GM19328 (cell line): ENCODE data around the gene CRY2.
"Not testable (repeated sequence)": the region's sequence is repeated elsewhere in the genome, so short reads cannot be mapped to it uniquely, and the experiment has no call there.

Experiments used
- ATAC-seq: cut with Tn5 transposase; IDR thresholded peaks from one replicate; pipeline ENCODE4 v1.9.1; 2021; ENCODE audit warnings: mild to moderate bottlenecking, moderate library complexity; ENCODE audit not compliant: unreplicated experiment

CRY2 gene

DNA sequence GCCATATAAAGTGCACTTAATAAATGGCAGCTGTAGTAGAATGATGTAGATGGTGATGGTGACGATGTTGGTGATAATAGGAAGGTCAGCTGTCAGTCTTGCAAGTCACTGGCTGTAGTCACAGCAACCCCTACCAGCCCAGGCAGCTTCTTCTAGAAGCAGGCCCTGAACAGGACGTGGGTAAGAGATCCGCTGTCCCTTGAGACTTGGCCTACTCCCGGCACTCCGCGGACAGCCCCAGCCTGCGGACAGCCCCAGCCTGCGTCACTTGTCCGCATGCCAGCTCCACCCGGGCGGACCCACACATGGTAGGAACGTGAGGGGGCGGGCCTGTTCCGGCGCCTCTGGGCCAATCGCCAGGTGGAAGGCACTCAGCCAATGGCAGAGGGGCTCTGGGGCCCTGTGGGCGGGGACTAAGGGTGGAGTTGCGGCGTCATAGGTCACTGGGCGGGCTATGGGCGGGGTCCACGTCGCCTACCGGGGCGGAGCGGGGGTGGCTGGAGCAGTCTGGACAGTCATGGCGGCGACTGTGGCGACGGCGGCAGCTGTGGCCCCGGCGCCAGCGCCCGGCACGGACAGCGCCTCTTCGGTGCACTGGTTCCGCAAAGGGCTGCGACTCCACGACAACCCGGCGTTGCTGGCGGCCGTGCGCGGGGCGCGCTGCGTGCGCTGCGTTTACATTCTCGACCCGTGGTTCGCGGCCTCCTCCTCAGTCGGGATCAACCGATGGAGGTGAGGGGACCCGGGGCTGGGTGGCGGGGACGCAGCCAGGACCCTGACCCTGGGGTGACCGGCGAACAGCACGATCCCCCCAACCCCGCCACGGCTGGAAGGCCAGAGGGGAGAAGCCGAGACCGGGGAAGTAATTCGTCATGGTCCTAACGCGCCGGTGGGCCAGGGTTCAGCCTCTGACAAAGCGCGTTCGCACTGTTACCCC is at the start of gene CRY2:
Gene CRY2 (plus strand): TSS at position 502 of the 937 bp plus-strand sequence. CDS start 16 bp downstream, at position 518.
- ATAC-seq: peak; percentile 92

DNA sequence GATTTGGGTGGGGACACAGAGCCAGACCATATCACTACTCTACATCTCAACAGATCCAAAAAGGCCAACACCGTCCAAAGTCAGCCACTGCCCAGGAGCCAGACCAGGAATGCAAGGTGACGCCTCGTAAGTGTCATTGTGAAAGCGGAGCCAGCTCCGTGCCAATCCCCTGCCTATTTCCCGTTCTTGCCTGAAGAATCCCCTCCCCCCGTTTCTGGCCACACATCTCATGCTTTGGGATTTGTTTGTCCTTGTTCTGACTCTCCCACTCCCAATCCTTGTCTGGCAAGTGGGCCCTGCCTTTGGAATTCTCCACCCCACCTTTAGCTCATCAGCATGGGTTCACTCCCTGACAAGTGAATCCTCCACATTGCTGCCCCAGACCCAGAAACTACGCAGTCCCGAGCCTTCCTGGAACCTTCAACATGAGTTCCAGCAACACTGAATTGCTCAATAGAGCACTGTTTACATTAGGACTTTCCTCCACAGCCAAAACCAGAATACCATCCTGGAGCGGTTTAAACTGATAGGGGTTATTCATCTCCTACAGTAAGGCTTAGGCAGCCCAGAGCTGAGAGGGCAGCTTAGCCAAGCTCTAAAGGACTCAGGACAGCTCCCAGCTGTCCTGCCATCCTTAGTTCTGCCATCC is 48.4 kb upstream of the CRY2 start:
- ATAC-seq: no peak

DNA sequence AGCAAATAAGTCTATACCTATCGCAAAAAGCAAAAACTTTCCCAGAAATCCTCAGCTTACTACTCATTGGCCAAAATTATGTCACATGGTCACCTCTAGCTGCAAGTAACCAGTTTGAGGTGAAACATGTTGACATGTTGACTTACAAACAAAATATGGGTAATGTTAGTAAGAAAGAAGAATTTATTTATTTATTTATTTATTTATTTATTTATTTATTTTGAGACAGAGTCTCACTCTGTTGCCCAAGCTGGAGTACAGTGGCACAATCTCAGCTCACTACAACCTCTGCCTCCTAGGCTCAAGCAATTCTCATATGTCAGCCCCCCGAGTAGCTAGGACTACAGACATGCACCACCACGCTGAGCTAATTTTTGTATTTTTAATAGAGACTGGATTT is 47.7 kb upstream of the CRY2 start:
- ATAC-seq: no peak

DNA sequence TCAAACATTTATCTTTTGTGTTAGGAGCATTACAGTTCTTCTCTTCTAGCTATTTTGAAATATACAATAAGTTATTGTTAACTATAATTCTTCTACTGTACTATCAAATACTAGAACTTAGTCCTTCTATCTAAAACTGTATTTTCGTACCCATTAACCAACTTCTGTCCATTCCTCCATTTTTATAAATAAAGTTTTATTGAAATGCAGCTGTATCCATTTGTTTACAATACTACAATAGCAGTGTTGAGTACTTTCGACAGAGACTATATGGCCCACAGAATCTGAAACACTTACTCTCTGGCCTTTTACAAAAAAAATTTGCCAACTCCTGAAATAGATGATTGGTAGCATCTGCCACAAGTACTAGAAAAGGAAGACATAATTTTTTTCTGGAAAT is 47.0 kb upstream of the CRY2 start:
- no peak for ATAC-seq

DNA sequence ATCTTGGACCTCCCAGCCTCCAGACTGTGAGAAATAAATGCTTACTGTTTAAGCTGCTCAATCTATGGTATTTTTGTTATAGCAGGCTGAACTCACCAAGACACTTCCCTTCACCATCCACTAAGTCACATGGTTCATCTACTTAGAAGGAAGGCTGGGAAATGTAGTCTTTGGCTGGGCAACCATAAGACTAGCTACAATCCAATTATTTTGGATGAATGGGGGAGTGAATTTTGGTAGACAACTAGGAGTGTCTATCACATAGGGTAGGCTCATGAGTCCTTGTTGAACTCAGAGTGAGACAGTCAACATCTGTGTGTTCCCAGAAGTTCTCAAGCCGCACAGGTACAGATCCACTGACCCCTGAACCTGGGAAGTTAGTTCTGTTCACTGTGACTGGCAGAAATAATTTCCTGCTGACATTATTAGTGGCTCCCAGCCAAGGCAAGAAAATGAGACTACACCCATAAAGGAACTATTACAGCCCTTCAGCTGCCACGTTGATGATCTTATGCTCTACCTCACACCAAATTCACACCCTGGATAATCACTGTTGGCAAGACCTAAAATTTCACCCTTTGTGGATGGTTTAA is 45.5 kb upstream of the CRY2 start:
- no peak for ATAC-seq

DNA sequence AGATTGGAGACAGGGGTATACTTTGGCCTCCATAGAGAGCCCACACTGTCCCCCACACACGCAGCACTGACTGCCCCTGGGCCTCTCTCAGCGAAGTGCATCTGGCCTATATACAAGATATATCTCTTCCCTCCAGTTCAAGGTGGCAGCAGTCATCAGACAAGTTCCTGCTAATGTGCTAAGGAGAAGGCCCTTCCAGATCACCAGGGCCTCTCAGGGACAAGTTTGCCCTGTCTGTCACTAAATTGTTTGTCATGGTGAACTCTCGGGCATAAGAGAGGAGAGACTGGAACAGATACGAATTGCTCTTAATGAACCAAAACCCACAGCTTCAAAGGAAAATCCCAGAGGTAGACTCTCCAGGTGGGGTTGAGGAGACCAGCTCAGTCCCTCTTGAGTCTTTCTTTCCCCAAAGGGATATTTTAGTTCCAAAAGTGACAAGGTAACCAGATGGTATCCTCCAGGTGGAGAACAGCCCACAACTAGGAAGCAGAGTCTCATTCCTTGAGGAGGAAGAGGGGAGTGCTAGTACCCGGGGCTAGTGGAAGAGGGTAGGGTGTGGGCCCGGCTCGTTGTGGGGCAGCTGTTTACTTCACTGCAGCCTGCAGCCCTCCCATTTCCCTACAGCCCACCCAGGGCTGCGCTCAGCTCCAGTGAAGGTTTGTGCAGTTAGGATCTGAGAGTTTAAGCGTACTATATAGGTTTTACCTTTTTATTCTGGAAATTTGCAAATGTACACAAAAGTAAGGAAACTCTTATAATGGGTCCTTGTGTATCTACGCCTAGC is 44.6 kb upstream of the CRY2 start:
- ATAC-seq: no peak

DNA sequence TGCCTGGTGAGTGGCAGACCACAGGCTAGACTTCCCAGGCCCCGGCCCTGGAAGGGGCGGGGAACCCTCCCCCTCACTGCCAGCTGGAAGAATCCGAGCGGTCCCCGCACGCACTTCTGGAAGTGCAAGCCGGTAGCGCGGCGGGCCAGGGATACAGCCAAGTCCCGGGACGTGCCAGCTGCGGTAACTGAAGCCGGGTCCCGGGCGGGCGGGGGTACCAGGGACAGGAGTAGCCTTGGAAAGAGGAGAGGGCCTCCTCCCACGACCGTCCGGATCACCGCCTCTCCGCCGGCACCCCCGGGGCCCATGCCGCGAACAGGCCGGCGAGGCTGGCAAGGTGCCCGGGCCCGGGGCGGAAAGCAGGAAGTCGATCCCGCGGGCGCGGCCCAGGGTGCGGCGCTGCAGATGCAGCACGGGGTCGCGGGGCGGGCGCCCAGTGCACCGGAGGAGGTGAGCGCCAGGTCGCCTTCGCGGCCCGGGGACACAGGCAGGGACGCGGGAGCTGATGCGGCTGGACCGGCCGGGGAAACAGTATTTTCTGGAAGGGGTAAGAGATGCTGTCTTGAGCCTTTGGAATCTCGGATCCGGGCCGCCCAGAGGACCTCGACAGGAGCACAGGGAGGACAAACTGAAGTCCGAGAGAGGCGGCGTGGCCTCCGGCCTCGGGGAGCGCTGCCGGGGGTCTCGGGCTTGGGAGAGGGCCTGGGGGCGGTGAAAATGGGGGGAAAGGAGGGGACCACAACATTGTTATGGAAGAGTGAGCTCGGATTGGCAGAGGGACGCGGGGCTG is 43.1 kb upstream of the CRY2 start:
- no peak for ATAC-seq

DNA sequence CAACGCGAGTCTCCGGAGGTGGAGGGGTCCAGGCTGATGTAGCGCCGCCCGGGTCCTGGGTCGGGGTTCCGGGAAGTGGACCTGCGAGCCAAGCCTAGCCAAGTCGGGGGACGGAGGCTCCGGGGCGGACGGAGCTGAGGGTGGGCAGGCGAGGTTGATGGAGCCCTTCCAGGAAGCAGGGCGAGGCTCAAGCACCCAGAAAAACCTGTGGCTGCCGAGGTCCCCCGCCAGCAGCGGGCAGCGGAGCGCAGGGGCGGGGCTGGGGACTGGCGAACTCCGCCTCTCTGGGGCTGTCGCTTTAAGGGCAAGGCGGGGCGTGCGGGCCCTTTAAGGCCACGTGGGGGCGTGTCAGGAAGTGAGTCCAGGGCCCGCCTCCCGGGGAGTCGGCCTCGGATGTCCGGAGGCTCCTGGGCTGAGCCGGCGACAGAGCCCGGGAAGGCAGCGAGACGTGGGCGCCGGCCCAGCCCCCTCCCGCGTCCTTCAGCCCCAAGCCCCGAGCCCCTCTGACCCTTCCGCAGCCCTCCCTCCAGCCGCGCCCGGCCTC is 42.4 kb upstream of the CRY2 start, which contains the start of gene SLC35C1:
Gene SLC35C1 (plus strand): TSS at position 389 of the 544 bp plus-strand sequence. CDS start 653 bp downstream, outside the sequence.
- peak; percentile 95 for ATAC-seq

DNA sequence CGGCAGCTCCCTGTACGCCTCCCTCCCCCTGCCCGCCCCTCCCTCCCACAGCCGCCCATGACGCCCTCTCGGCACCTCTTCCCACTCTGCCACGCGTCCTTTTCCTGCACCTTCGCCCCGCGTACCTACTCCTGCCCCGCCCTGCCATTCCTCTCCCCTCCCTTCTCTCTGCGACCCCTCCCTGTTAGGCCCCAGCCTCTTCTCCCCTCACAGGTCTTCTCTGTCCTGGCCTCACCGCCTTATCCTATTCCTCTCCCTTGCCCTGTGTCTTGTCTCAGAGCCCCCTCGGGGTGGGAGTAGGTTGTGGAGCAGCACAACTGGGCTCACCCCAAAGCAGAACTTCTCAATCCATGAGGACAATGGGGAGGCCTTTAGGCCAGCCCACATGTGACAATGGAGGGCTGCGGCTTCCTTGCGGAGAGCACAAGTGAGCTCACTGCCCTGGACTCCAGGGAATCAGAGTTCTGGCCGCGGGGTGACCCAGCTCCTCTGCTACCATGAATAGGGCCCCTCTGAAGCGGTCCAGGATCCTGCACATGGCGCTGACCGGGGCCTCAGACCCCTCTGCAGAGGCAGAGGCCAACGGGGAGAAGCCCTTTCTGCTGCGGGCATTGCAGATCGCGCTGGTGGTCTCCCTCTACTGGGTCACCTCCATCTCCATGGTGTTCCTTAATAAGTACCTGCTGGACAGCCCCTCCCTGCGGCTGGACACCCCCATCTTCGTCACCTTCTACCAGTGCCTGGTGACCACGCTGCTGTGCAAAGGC is 41.8 kb upstream of the CRY2 start:
- ATAC-seq: peak; percentile 23

DNA sequence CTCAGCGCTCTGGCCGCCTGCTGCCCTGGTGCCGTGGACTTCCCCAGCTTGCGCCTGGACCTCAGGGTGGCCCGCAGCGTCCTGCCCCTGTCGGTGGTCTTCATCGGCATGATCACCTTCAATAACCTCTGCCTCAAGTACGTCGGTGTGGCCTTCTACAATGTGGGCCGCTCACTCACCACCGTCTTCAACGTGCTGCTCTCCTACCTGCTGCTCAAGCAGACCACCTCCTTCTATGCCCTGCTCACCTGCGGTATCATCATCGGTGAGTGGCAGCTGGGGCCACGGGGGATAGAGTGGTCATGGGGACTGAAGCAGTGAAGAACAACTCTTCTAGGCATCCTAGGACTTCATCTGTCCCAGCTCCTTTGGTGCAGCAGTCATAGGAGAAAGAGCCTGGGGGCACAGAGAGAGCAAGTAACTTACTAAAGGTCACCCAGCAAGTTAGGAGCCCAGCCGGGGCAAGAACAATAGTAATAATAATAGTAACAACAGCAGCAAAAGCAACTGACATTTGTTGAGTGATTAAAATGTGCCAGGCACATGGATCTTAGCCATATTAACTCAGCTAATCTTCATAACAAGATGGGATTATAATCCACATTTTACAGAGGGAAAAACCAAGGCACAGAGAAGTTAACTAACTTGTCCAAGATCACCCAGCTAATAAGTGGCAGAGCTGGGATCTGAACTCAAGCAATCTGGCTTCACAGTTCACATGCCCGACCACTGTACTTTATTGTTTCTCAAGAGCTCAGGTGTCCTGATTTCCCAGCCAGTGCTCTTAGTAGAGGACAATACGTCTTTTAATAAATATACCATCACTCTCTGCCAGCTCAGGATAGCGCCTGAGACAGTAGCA is 41.0 kb upstream of the CRY2 start:
- no peak for ATAC-seq

DNA sequence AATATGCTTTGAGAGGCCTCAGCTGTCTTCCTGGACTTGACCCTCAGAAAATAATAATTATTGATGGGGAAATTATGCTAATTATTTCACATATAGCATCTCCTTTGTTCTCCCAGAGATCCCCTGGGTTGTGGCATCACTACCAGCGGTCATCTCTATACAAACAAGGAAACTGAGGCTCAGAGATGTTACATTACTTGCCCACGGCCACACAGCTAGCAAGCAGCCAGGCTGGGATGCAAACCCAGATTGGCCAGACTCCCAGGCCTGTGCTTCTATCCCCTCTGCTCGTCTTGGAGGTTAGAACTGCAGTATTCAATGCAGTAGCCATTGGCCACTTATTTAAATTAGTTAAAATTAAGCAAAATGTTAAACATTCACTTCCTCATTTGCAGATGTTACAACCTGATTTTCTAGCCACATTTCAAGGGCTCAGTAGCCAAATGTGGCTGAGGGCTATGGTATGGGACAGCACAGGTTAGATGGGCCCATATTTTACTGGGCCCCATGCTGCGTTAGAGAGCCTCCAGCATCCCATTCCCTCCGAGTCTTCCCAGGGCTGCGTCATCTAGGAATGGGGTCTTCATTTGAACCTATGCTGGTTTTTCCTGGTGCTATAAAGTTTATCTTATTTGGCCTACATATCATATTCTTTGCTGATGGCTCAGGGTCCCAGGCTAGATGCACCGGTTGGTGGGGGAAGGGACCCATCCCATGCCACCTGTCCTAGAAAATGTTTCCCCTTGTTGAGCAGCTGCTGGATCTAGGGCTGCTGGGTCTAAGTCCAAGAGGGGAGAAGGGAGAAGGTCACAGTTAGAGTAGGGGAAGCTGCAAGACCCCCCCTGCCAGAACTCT is 40.1 kb upstream of the CRY2 start:
- ATAC-seq: no peak

DNA sequence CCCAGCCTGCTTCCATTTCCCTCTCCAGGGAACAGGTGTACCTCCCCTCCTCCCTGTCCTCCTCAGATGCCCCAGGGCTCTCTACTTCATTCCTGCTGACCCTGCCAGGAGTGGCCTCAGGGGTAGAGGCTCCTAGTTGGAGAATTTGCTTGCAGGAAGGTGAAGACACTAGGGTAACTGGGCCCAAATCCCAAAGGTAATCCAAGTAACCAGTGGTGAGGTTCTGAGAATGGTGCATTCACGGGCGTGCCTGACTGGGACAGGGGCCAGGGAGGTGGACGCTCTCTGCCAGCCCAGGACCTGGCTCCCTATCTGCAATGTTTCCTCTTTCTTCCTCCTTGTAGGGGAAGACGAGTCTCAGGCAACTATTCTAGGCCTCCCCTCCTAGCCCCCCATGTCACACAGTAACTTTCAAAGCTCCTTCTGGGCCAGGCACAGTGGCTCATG is 39.5 kb upstream of the CRY2 start:
- ATAC-seq: no peak

DNA sequence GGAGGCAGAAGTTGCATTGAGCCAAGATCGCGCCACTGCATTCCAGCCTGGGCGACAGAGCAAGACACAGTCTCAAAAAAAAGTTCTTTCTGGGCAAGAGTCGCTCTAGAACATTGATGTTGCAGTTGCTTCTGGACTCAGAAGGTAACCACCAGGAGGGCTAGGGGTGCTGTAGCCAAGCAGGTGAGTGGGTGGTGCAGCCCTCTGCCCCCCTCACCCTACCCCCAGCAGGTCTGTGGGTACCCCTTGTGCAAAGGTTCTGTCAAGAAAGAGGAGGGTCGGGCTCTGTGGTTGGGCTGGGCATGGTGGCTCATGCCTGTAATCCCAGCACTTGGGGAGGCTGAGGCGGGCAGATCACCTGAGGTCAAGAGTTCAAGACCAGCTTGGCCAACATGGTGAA is 38.8 kb upstream of the CRY2 start:
- ATAC-seq: not testable (repeated sequence)

DNA sequence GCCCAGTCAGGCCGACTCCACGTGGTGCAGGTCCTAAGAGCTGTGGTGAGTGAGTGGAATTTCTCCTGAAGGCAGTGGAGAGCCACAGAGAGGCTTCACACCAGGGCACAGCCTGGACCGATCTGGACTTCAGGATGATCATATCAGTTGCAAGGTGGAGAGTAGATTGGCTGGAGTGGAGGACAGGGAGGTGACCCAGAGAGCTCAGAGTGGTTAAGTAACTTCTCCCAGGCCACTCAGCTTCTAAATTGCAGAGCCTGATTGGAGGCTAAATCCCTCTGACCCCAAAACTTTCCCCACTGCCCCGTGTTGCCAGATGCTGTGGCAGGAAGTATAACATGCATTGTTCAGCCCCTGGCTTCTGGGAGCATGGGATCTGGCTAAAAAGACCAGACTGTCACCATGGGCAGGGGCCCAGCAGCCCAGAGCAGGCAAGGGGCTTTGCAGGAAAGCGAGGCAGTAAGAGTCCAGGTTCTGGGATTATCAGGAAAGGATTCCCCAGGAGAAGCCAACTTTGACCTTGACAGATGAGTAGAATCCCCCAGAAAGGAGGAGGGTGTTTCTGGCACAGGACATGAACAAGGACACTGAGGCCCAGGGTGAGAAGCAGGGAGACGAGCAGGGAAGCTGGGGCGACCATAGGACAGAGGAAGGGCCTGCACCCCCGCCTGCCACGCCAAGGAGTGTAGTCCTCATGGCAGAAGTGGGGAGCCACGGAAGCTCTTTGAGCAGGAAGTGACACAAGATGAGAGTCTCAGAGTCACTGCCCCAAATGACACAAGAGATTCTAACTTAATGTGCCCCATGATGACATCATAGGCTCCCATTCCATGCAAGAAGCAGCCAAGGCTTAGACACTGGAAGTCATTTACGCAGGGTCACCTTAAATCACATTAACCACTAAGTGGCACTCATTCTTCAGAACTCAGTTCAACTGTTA is 37.5 kb upstream of the CRY2 start:
- ATAC-seq: no peak

DNA sequence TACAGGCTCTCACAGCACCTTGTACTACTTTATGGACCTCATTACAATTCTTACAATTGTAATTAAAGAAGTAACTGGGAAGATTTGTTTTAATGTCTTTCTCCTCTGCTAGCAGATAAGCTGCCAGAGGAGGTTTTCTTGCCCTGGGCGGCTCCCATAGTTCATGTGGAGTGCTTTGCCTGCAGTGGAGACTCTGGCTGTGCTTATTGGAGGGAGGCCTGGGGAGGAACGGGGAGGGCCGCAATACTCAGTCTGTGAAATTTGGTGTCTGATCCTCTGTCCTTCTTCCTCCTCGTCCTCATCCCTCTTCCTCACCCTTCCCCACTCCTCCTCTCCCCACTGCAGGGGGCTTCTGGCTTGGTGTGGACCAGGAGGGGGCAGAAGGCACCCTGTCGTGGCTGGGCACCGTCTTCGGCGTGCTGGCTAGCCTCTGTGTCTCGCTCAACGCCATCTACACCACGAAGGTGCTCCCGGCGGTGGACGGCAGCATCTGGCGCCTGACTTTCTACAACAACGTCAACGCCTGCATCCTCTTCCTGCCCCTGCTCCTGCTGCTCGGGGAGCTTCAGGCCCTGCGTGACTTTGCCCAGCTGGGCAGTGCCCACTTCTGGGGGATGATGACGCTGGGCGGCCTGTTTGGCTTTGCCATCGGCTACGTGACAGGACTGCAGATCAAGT is 36.7 kb upstream of the CRY2 start:
- no peak for ATAC-seq

DNA sequence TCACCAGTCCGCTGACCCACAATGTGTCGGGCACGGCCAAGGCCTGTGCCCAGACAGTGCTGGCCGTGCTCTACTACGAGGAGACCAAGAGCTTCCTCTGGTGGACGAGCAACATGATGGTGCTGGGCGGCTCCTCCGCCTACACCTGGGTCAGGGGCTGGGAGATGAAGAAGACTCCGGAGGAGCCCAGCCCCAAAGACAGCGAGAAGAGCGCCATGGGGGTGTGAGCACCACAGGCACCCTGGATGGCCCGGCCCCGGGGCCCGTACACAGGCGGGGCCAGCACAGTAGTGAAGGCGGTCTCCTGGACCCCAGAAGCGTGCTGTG is 36.2 kb upstream of the CRY2 start:
- ATAC-seq: no peak
